Esophagus squamous epithelium (tissue), 5 donors: Measurements from ENCODE around the gene AIG1. TPM values are rescaled to one million over a fixed set of nuclear protein-coding genes. Genes with fewer than 3 reads are reported as not detected.

Source experiments
- DNase-seq: peaks from one replicate; lab custom pipeline; 2025; lab: John Stamatoyannopoulos, UW
- H3K27ac ChIP-seq, 4 donors: fragments of 200-600 bp; sonication (generic); one replicate each; pipeline ENCODE4 v1.5.1; 2016 to 2019; ENCODE audit warnings: mild to moderate bottlenecking in 1 of 4
- H3K27me3 ChIP-seq, 4 donors: fragments of 200-600 bp; sonication (generic); 1 replicate in 3 of 4; 2 replicates in 1 of 4; pipeline versions ENCODE4 v1.5.1 to v1.6.0; 2017 to 2021; ENCODE audit warnings: antibody characterized with exemption in 1 of 4
- H3K36me3 ChIP-seq, 3 donors: fragments of 200-600 bp; sonication (generic); one replicate each; pipeline ENCODE4 v1.5.1; 2016 to 2019
- H3K4me1 ChIP-seq, 3 donors: fragments of 200-600 bp; sonication (generic); one replicate each; pipeline ENCODE4 v1.5.1; 2017 to 2019
- H3K4me3 ChIP-seq, 4 donors: fragments of 200-600 bp; sonication (generic); 1 replicate in 3 of 4; 2 replicates in 1 of 4; pipeline ENCODE4 v1.5.1; 2016 to 2019; ENCODE audit warnings: mild to moderate bottlenecking in 2 of 4, moderate library complexity in 1 of 4
- H3K9me3 ChIP-seq, 3 donors: fragments of 200-600 bp; sonication (generic); one replicate each; pipeline ENCODE4 v1.5.1; 2016 to 2019
- CTCF ChIP-seq, 6 experiments: fragments of 450-650 bp in 4 of 6; fragments of 200-600 bp in 2 of 6; sonication (generic) in 2 of 6; IDR thresholded peaks; one replicate each; pipeline ENCODE4 v1.5.1; 2016 to 2019; ENCODE audit warnings: antibody characterized with exemption in 6 of 6, mild to moderate bottlenecking in 4 of 6, moderate library complexity in 4 of 6
- POLR2A ChIP-seq, 4 donors: fragments of 450-650 bp; IDR thresholded peaks; one replicate each; pipeline ENCODE4 v1.6.1; 2017; ENCODE audit warnings: antibody characterized with exemption in 4 of 4, mild to moderate bottlenecking in 4 of 4, moderate library complexity in 3 of 4
- WGBS, 2 donors: methylation state at CpG; one replicate each; pipeline ENCODE4 v1.1.5; 2018; 5-methylcytosine and 5-hydroxymethylcytosine counted together
- intact Hi-C: fragments of 100-400 bp; cut with DNase I; formaldehyde crosslinking; loops from one replicate; pipeline ENCODE4 v1.15.0; 2022
- total RNA-seq, 4 donors: library from RNA; depleted of rRNA; stranded (reverse); fragments of >200 nt; gene quantifications; one replicate each; pipeline ENCODE4 v1.1.0, GENCODE V29; 2016
- donor health status: DM: yes; HTN: yes; CAD: no.

AIG1 gene
- total RNA-seq, 4 donors from 2014 or later = 29.1 to 30.5 (median 29.9) TPM

- no peaks in the 10 kb centered on the region for H3K27me3 ChIP-seq
- no peak for DNase-seq
- WGBS, 2 donors = 57 to 71% methylated on average over 2 of the region's 2 CpGs
- H3K27ac ChIP-seq = no peak overlapping the region
- no peaks in the 10 kb centered on the region for H3K36me3 ChIP-seq
- peaks cover 0 to 5% (median 0%) of the 10 kb centered on the region in 3 donors for H3K4me1 ChIP-seq
- intact Hi-C loops = no loop called here
- no peak overlapping the region for H3K4me3 ChIP-seq
- no peaks in the 10 kb centered on the region for H3K9me3 ChIP-seq
- no peak for TF ChIP-seq POLR2A (IDR thresholded peaks at IDR 0.05)
- no peak for TF ChIP-seq CTCF (IDR thresholded peaks at IDR 0.05)
Observed at GRCh38 chr6:143098054-143098671, 37.5 kb downstream of the AIG1 start.

GRCh38 chr6:143099647-143100046 lies 39.0 kb downstream of the AIG1 start:
- DNase-seq = no peak
- WGBS, 2 donors = 92% methylated on average over 2 of the region's 2 CpGs
- no peaks in the 10 kb centered on the region for H3K9me3 ChIP-seq
- H3K36me3 ChIP-seq = no peaks in the 10 kb centered on the region
- H3K27me3 ChIP-seq = no peaks in the 10 kb centered on the region
- no peak for TF ChIP-seq CTCF (IDR thresholded peaks at IDR 0.05)
- no peak for TF ChIP-seq POLR2A (IDR thresholded peaks at IDR 0.05)
- H3K4me1 ChIP-seq = peaks cover 0 to 5% (median 0%) of the 10 kb centered on the region in 3 donors
- H3K4me3 ChIP-seq = no peak overlapping the region
- intact Hi-C loops = no loop called here
- H3K27ac ChIP-seq = no peak overlapping the region

- DNase-seq = no peak
- Histone ChIP-seq H3K9me3 (no peaks in the 10 kb centered on the region), H3K27ac (no peak overlapping the region), H3K4me3 (no peak overlapping the region), H3K27me3 (no peaks in the 10 kb centered on the region), H3K36me3 (no peaks in the 10 kb centered on the region), H3K4me1 (peaks cover 0 to 5% (median 0%) of the 10 kb centered on the region in 3 donors)
- intact Hi-C loops = no loop called here
- TF ChIP-seq CTCF (IDR thresholded peaks at IDR 0.05) = no peak
- 93 to 98% methylated on average over 2 of the region's 2 CpGs for WGBS, 2 donors
Observed at GRCh38 chr6:143100429-143100828, 39.7 kb downstream of the AIG1 start.

DNA sequence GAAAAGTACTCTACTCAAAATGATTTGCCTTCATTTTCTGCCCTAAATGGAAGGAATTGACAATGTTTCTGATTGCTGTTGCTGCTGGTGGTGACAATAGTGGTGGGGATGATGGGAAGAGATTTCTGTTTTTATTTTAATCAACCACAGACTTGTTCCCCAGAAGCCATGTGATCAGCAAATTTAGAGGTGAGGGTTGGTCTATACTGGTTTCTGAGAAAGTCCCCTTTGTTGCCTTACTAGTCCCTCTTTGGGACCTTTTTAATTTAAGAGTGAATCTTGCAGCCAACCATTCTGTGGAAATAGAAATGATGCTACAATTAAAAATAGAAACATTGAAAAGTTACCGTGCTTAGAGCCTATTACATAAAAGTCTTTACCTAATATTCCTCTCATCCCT lies 43.2 kb downstream of the AIG1 start:
- 65 to 83% methylated on average over 1 of the region's 1 CpG for WGBS, 2 donors
- DNase-seq = no peak
- Histone ChIP-seq H3K27me3 (no peaks in the 10 kb centered on the region), H3K9me3 (no peaks in the 10 kb centered on the region), H3K36me3 (no peaks in the 10 kb centered on the region), H3K4me3 (no peak overlapping the region), H3K4me1 (no peaks in the 10 kb centered on the region), H3K27ac (no peak overlapping the region)
- TF ChIP-seq POLR2A (IDR thresholded peaks at IDR 0.05) (no peak), CTCF (IDR thresholded peaks at IDR 0.05) (no peak)
- intact Hi-C loops = no loop called here

DNA sequence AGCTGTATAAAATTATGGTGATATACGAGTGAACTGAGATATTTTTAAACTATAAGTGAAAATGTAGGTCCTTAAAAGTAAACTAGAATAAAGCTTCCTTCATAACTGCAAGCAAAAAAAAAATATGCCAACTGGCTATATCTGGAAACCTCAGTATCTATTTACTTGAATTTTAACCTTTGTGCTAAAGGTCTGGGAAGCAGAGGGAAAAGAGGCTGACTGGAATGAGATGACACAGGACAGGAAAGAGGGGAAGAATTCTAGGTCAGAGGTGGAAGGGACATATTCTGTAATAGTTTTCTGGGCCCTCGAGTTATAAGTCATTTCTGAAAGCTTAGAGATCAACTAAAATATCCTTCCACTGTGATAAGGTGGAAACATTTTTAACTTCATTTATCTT lies 46.8 kb downstream of the AIG1 start:
- no peak overlapping the region for H3K4me3 ChIP-seq
- intact Hi-C loops = no loop called here
- TF ChIP-seq POLR2A (IDR thresholded peaks at IDR 0.05) (no peak), CTCF (IDR thresholded peaks at IDR 0.05) (no peak)
- no peak for DNase-seq
- 71 to 75% methylated on average over 2 of the region's 2 CpGs for WGBS, 2 donors
- no peaks in the 10 kb centered on the region for H3K27me3 ChIP-seq
- no peaks in the 10 kb centered on the region for H3K9me3 ChIP-seq
- no peaks in the 10 kb centered on the region for H3K4me1 ChIP-seq
- H3K27ac ChIP-seq = no peak overlapping the region
- H3K36me3 ChIP-seq = no peaks in the 10 kb centered on the region
